Measurements from ENCODE around the gene PAPPA2.

The PAPPA2 gene

GRCh38 chr1:176773038-176773437 is 310.1 kb downstream of the PAPPA2 start:
- no peak for FAIRE-seq

GRCh38 chr1:176774224-176774623 is 311.2 kb downstream of the PAPPA2 start:
- no peak for FAIRE-seq

- no peak for FAIRE-seq
Observed at GRCh38 chr1:176775378-176775777, 312.4 kb downstream of the PAPPA2 start.

- no peak for FAIRE-seq
Observed at GRCh38 chr1:176775996-176776395, 313.0 kb downstream of the PAPPA2 start.

GRCh38 chr1:176778056-176778455 is 315.1 kb downstream of the PAPPA2 start:
- FAIRE-seq = no peak

GRCh38 chr1:176779992-176780328 is 317.0 kb downstream of the PAPPA2 start:
- no peak for FAIRE-seq

GRCh38 chr1:176783309-176783708 is 320.3 kb downstream of the PAPPA2 start:
- FAIRE-seq = no peak

- no peak for FAIRE-seq
Observed at GRCh38 chr1:176785056-176785455, 322.1 kb downstream of the PAPPA2 start.

GRCh38 chr1:176785791-176786190 is 322.8 kb downstream of the PAPPA2 start:
- FAIRE-seq = no peak

GRCh38 chr1:176786274-176786673 is 323.3 kb downstream of the PAPPA2 start:
- no peak for FAIRE-seq

- no peak for FAIRE-seq
Observed at GRCh38 chr1:176789571-176790090, 326.7 kb downstream of the PAPPA2 start.

- no peak for FAIRE-seq
Observed at GRCh38 chr1:176790786-176791185, 327.8 kb downstream of the PAPPA2 start.

GRCh38 chr1:176791906-176792305 is 328.9 kb downstream of the PAPPA2 start:
- no peak for FAIRE-seq

- FAIRE-seq = no peak
Observed at GRCh38 chr1:176794897-176795508, 332.0 kb downstream of the PAPPA2 start.

GRCh38 chr1:176795929-176796328 is 333.0 kb downstream of the PAPPA2 start:
- no peak for FAIRE-seq

- FAIRE-seq = no peak
Observed at GRCh38 chr1:176796583-176796982, 333.6 kb downstream of the PAPPA2 start.

GRCh38 chr1:176799327-176799726 is 336.4 kb downstream of the PAPPA2 start:
- no peak for FAIRE-seq

GRCh38 chr1:176800978-176801513 is 338.1 kb downstream of the PAPPA2 start:
- FAIRE-seq = no peak

- no peak for FAIRE-seq
Observed at GRCh38 chr1:176801514-176802020, 338.6 kb downstream of the PAPPA2 start.

GRCh38 chr1:176802316-176802715 is 339.3 kb downstream of the PAPPA2 start:
- no peak for FAIRE-seq

GRCh38 chr1:176803042-176803441 is 340.1 kb downstream of the PAPPA2 start:
- FAIRE-seq = no peak

- no peak for FAIRE-seq
Observed at GRCh38 chr1:176803596-176803995, 340.6 kb downstream of the PAPPA2 start.

- FAIRE-seq = no peak
Observed at GRCh38 chr1:176809292-176809691, 346.3 kb downstream of the PAPPA2 start.

- no peak for FAIRE-seq
Observed at GRCh38 chr1:176811511-176812288, 348.7 kb downstream of the PAPPA2 start.
